Effector memory CD4-positive, alpha-beta T cell (primary cell): ENCODE measurements around the gene FGGY.

Source experiments
- DNase-seq, 3 donors: peaks; one replicate each; pipeline ENCODE4 v3.0.0-alpha.2; 2020
- H3K27ac ChIP-seq: 2 replicates; pipeline ENCODE4 v1.7.0; 2013; ENCODE audit warnings: mild to moderate bottlenecking, low read length, moderate library complexity; ENCODE audit not compliant: insufficient read depth, poor library complexity, severe bottlenecking
- H3K27me3 ChIP-seq: replicated peaks from 2 replicates; pipeline ENCODE4 v1.7.0; 2013; ENCODE audit warnings: mild to moderate bottlenecking, low read length; ENCODE audit not compliant: insufficient read depth, control insufficient read depth, poor library complexity, severe bottlenecking
- H3K36me3 ChIP-seq: 2 replicates; pipeline ENCODE4 v1.7.0; 2013; ENCODE audit warnings: mild to moderate bottlenecking, low read length, moderate library complexity; ENCODE audit not compliant: control insufficient read depth, insufficient read depth
- H3K4me1 ChIP-seq: 2 replicates; pipeline ENCODE4 v1.7.0; 2013; ENCODE audit warnings: low read length, mild to moderate bottlenecking; ENCODE audit not compliant: control insufficient read depth, insufficient read depth, poor library complexity, severe bottlenecking
- H3K4me3 ChIP-seq: 2 replicates; pipeline ENCODE4 v1.7.0; 2013; ENCODE audit warnings: low read length, low read depth, mild to moderate bottlenecking; ENCODE audit not compliant: insufficient read depth, poor library complexity, severe bottlenecking
- H3K9me3 ChIP-seq: 2 replicates; pipeline ENCODE4 v1.7.0; 2013; ENCODE audit warnings: mild to moderate bottlenecking, low read length, moderate library complexity; ENCODE audit not compliant: control insufficient read depth

The FGGY gene

DNA sequence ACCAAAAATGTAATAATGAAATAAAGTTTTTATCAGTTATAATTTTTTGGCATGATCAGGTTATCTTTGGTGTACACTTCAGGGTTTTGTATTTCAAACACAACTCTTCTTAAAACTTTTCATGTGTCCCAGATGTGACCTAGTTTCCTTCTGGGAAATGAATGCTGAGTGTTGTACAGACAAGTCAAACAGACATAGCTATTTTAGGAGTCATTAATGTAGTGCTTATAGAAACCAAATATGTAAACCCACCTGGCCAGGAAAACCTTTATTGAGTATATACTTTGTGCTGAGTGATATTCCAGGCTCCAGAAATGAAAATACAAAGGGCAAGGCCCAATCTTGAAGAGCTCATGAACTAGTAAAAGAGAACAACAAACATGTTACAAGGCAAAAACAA lies 491.9 kb downstream of the FGGY start:
- Histone ChIP-seq H3K4me1 (no peaks in the 10 kb centered on the region), H3K36me3 (no peaks in the 10 kb centered on the region), H3K27ac (no peak overlapping the region), H3K9me3 (no peaks in the 10 kb centered on the region), H3K27me3 (no peaks in the 10 kb centered on the region), H3K4me3 (no peak overlapping the region)
- no peak for DNase-seq

GRCh38 chr1:59798600-59798999 lies 501.7 kb downstream of the FGGY start:
- DNase-seq = no peak
- no peak overlapping the region for H3K4me3 ChIP-seq
- no peak overlapping the region for H3K27ac ChIP-seq
- no peaks in the 10 kb centered on the region for H3K9me3 ChIP-seq
- no peaks in the 10 kb centered on the region for H3K4me1 ChIP-seq
- no peaks in the 10 kb centered on the region for H3K36me3 ChIP-seq
- no peaks in the 10 kb centered on the region for H3K27me3 ChIP-seq

DNA sequence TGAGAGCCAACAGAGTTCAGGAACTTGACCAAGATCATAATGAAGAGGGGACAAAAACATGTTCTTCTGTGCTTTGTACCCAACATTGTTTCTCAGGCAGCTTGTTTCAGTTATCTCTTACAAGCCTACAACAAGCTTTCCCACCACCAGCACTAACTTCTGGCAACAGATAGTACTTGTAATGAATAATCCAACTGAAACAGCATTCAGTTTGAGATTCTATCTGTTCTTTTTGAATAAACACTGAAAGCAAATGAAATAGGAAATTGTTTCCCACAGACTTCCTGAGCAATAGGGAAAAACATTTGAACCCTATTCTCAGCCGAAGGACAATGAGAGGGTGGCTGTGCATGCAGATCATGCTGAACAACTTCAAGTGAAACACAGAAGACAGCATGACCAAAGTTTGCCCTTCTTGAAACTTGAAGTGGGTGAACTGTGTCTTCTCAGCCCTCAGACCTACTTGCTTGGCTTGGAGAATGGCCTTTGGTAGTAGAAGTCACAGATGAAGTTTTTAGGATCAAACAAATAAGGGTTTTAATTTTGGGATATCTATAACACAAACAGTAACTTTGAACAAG lies 506.7 kb downstream of the FGGY start:
- no peaks in the 10 kb centered on the region for H3K4me1 ChIP-seq
- H3K9me3 ChIP-seq = no peaks in the 10 kb centered on the region
- H3K27ac ChIP-seq = no peak overlapping the region
- H3K4me3 ChIP-seq = no peak overlapping the region
- no peak for DNase-seq
- H3K36me3 ChIP-seq = no peaks in the 10 kb centered on the region
- H3K27me3 ChIP-seq = no peaks in the 10 kb centered on the region

GRCh38 chr1:59804301-59804700 lies 507.4 kb downstream of the FGGY start:
- Histone ChIP-seq H3K9me3 (no peaks in the 10 kb centered on the region), H3K4me3 (no peak overlapping the region), H3K27ac (no peak overlapping the region), H3K4me1 (no peaks in the 10 kb centered on the region), H3K36me3 (no peaks in the 10 kb centered on the region), H3K27me3 (no peaks in the 10 kb centered on the region)
- no peak for DNase-seq

DNA sequence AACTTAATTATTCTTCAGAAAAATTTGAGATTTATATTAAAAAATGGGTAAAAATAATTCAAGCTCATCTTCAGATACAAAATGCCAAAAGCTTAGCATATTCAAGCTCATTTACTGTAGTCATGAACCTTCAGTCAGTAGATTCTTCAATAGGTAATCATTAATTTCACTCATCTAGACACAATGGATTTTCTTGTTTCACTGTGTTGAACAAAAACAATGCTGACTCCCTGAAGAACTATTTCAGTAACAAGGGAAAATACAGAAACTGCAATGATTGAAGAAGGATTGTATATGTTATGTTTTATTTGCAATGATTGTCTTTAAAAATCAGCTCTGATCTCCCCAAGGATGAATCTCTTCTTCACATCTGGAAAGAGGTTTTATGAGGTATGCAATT lies 508.7 kb downstream of the FGGY start:
- Histone ChIP-seq H3K36me3 (no peaks in the 10 kb centered on the region), H3K27ac (no peak overlapping the region), H3K4me3 (no peak overlapping the region), H3K4me1 (no peaks in the 10 kb centered on the region), H3K9me3 (no peaks in the 10 kb centered on the region), H3K27me3 (no peaks in the 10 kb centered on the region)
- DNase-seq = no peak
